ENCODE measurements around the gene EPN1. TPM values are rescaled to one million over a fixed set of nuclear protein-coding genes. Genes with fewer than 3 reads are reported as not detected.
"Not testable (repeated sequence)": the region's sequence is repeated elsewhere in the genome, so short reads cannot be mapped to it uniquely, and the experiment has no call there.

EPN1 gene
- total RNA-seq, 1 donor from 2014 or later = 155 TPM

DNA sequence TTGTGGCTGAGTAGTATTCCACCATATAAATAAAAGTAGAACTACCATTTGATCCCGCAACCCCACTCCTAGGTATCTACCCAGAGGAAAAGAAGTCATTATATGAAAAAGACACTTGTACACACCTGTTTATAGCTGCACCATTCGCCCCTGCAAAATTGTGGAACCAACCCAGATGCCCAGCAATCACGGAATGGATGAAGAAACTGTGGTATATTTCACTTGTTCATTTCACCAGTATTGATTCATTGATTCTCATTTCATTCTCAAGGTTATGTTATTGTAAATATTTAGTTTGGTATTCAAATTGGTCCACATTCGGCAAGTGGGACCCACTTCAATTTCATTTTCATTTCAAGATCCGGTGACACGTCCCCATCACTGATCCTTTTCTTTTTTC lies 75.7 kb downstream of the EPN1 start:
- Histone ChIP-seq H3K4me3 (ENCODE audit: low read depth, low read length) (no peak overlapping the region), H3K36me3 (ENCODE audit: control insufficient read depth, insufficient read depth, low read length) (no peaks in the 10 kb centered on the region), H3K27me3 (ENCODE audit: control insufficient read depth, insufficient read depth, low read length) (no peaks in the 10 kb centered on the region)
- TF ChIP-seq, protein P1, sequence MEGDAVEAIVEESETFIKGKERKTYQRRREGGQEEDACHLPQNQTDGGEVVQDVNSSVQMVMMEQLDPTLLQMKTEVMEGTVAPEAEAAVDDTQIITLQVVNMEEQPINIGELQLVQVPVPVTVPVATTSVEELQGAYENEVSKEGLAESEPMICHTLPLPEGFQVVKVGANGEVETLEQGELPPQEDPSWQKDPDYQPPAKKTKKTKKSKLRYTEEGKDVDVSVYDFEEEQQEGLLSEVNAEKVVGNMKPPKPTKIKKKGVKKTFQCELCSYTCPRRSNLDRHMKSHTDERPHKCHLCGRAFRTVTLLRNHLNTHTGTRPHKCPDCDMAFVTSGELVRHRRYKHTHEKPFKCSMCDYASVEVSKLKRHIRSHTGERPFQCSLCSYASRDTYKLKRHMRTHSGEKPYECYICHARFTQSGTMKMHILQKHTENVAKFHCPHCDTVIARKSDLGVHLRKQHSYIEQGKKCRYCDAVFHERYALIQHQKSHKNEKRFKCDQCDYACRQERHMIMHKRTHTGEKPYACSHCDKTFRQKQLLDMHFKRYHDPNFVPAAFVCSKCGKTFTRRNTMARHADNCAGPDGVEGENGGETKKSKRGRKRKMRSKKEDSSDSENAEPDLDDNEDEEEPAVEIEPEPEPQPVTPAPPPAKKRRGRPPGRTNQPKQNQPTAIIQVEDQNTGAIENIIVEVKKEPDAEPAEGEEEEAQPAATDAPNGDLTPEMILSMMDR (IDR thresholded peaks at IDR 0.05; ENCODE audit: insufficient read depth, low read length, poor library complexity, severe bottlenecking) = no peak
- no peak for DNase-seq (ENCODE audit: low read depth)

DNA sequence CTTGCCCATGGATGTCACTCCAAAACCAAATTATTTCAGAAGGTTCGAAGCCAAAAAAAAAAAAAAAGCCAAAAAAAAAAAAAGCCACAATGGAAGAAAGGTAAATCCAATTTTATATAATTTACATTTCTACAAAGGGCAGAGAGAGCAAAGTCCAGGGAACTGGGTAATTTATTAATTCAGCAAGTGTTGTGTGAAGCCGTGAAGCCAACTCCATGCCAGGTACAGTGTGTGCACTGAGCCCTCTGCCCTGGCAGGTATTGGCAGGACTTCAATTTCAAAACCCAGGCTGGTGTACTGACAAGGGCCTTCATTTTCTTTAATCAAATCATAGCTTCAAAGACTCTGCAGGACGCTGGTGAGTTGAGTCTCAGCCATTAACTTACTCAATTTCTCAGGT lies 78.4 kb downstream of the EPN1 start:
- Histone ChIP-seq H3K36me3 (ENCODE audit: control insufficient read depth, insufficient read depth, low read length) (no peaks in the 10 kb centered on the region), H3K27me3 (ENCODE audit: control insufficient read depth, insufficient read depth, low read length) (no peaks in the 10 kb centered on the region), H3K4me3 (ENCODE audit: low read depth, low read length) (no peak overlapping the region)
- no peak for DNase-seq (ENCODE audit: low read depth)
- TF ChIP-seq, protein P1 (IDR thresholded peaks at IDR 0.05; ENCODE audit: insufficient read depth, low read length, poor library complexity, severe bottlenecking) = no peak

DNA sequence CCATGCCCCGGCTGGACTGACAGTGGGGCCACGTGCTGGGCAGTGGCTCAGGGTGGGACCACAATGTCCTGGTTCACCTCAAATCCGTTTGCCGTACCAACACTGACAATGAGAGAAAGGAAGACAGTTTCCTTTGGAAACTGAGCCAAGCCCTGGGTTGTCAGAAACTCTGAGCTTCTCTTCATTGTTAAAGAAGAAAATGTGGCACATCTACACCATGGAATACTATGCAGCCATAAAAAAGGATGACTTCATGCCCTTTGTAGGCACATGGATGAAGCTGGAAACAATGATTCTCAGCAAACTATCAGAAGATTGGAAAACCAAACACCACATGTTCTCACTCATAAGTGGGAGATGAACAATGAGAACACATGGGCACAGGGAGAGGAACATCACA lies 81.8 kb downstream of the EPN1 start:
- DNase-seq (ENCODE audit: low read depth); H3K27me3 ChIP-seq (ENCODE audit: control insufficient read depth, insufficient read depth, low read length); H3K36me3 ChIP-seq (ENCODE audit: control insufficient read depth, insufficient read depth, low read length); H3K4me3 ChIP-seq (ENCODE audit: low read depth, low read length): not testable (repeated sequence)

DNA sequence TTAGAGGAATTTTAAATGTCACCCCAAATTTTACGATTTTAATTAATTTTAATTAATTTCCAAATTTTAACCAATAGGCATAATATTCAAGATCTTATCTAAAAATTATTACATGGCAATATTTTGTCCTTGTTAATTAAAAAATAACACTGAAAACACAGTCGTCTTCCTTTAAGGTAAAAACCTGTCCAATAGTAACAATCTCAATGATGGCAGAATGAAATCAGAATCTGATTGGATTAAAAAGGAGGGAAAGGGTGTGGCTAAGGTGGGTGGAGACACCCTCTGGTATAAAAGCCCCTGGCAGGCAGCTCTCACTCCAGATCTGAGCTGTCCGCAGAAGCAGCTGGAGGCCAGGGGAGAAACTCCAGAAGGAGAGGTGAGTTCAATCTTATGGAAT lies 83.8 kb downstream of the EPN1 start, which contains the start of gene RFPL4A:
Gene RFPL4A, plus strand, starts transcription at position 301 of the 400 bp plus-strand sequence. CDS start 2,704 bp downstream, outside the sequence.
- H3K4me3 ChIP-seq (ENCODE audit: low read depth, low read length); H3K27me3 ChIP-seq (ENCODE audit: control insufficient read depth, insufficient read depth, low read length); H3K36me3 ChIP-seq (ENCODE audit: control insufficient read depth, insufficient read depth, low read length); DNase-seq (ENCODE audit: low read depth): not testable (repeated sequence)

Other genes with a start within 250 kb of the EPN1 start
- gene SHISA7, start 231.9 kb upstream of the EPN1 start, total RNA-seq = not detected in 2 replicates
- 49.8 and 60.5 TPM in 2 replicates for gene ISOC2, start 213.6 kb upstream of the EPN1 start, total RNA-seq
- gene C19orf85, start 210.5 kb upstream of the EPN1 start, total RNA-seq = not detected in 2 replicates
- gene ZNF628, start 198.6 kb upstream of the EPN1 start, total RNA-seq = 7.3 and 15.8 TPM in 2 replicates
- gene NAT14, start 190.0 kb upstream of the EPN1 start, total RNA-seq = 17.1 and 18.2 TPM in 2 replicates
- gene SSC5D, start 186.8 kb upstream of the EPN1 start, total RNA-seq = 0.21 and 0.33 TPM in 2 replicates
- 0.14 and 0.17 TPM in 2 replicates for gene SBK2, start 138.1 kb upstream of the EPN1 start, total RNA-seq
- 0.33 TPM in 1 of 2 replicates, not detected in the other for gene SBK3, start 129.7 kb upstream of the EPN1 start, total RNA-seq
- gene ZNF579, start 94.4 kb upstream of the EPN1 start, total RNA-seq = 14.4 and 22.0 TPM in 2 replicates
- gene FIZ1, start 75.7 kb upstream of the EPN1 start, total RNA-seq = 8.4 and 9.4 TPM in 2 replicates
- 32.7 and 35.0 TPM in 2 replicates for gene ZNF524, start 74.9 kb upstream of the EPN1 start, total RNA-seq
- gene ZNF865, start 69.6 kb upstream of the EPN1 start, total RNA-seq = 5.6 and 7.6 TPM in 2 replicates
- 3.6 and 6.3 TPM in 2 replicates for gene ZNF784, start 50.7 kb upstream of the EPN1 start, total RNA-seq
- 10.1 and 10.4 TPM in 2 replicates for gene ZNF580, start 34.2 kb upstream of the EPN1 start, total RNA-seq
- gene ZNF581, start 31.6 kb upstream of the EPN1 start, total RNA-seq = 36.9 and 41.8 TPM in 2 replicates
- gene CCDC106, start 27.0 kb upstream of the EPN1 start, total RNA-seq = 12.0 and 12.2 TPM in 2 replicates
- 153 and 164 TPM in 2 replicates for gene U2AF2, start 20.2 kb upstream of the EPN1 start, total RNA-seq
- not detected in 2 replicates for gene NLRP9, start 63.2 kb downstream of the EPN1 start, total RNA-seq
- not detected in 2 replicates for gene RFPL4A, start 83.9 kb downstream of the EPN1 start, total RNA-seq
- not detected in 2 replicates for gene RFPL4AL1, start 93.9 kb downstream of the EPN1 start, total RNA-seq
- not detected in 2 replicates for gene NLRP11, start 156.8 kb downstream of the EPN1 start, total RNA-seq
- gene NLRP4, start 161.3 kb downstream of the EPN1 start, total RNA-seq = not detected in 2 replicates